ENCODE results near the gene IL15RA. TPM values are rescaled to one million over a fixed set of nuclear protein-coding genes. Genes with fewer than 3 reads are reported as not detected.

Gene IL15RA
- total RNA-seq, 1 donor from 2014 or later: 23.1 TPM

DNA sequence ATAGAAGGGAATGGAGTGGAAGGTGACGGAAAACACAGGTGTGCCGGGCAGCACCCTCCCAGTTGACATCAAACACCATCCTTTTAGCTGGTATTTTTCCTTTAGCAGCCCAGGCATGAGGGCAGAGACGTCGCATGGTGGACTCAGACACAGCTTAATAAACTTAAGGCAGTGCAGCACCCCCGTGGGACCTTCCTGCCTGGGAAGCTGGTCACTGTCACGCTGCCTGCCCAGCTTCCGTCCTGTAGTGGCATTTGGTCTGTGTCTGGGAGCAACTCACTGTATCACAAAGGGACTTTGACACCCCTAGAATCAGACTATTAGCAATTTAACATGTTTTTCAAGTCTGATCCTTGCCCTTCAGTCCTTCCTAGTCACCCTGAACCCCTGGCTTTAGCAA is 35.8 kb downstream of the IL15RA start:
- Histone ChIP-seq H3K27me3 (ENCODE audit: control insufficient read depth, insufficient read depth, low read length) (no peaks in the 10 kb centered on the region), H3K36me3 (ENCODE audit: control insufficient read depth, insufficient read depth, low read length) (no peaks in the 10 kb centered on the region), H3K4me3 (ENCODE audit: low read depth, low read length) (no peak overlapping the region)
- TF ChIP-seq, protein P1, sequence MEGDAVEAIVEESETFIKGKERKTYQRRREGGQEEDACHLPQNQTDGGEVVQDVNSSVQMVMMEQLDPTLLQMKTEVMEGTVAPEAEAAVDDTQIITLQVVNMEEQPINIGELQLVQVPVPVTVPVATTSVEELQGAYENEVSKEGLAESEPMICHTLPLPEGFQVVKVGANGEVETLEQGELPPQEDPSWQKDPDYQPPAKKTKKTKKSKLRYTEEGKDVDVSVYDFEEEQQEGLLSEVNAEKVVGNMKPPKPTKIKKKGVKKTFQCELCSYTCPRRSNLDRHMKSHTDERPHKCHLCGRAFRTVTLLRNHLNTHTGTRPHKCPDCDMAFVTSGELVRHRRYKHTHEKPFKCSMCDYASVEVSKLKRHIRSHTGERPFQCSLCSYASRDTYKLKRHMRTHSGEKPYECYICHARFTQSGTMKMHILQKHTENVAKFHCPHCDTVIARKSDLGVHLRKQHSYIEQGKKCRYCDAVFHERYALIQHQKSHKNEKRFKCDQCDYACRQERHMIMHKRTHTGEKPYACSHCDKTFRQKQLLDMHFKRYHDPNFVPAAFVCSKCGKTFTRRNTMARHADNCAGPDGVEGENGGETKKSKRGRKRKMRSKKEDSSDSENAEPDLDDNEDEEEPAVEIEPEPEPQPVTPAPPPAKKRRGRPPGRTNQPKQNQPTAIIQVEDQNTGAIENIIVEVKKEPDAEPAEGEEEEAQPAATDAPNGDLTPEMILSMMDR (IDR thresholded peaks at IDR 0.05; ENCODE audit: insufficient read depth, low read length, poor library complexity, severe bottlenecking): no peak
- DNase-seq (ENCODE audit: low read depth): no peak

DNA sequence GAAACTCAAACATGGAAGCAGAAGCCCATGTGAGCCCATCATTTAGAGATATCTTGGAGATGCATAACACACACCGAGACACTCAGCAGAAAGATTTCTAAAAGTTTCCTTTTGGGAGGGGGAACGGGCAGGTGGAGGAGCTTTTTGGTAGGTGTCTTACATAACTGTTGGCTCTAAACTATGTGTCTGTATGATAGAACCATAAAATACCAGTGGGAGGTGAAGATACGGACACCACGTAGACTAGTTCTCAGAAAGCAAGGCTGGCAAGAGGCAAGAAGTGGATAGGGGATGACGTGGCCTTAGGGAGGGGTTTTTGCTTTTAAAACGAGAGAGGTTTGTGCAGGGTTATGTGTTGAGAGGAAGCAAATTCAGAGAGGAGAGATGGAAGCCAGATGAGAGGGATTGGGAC is 36.5 kb downstream of the IL15RA start:
- no peaks in the 10 kb centered on the region for H3K27me3 ChIP-seq (ENCODE audit: control insufficient read depth, insufficient read depth, low read length)
- H3K36me3 ChIP-seq (ENCODE audit: control insufficient read depth, insufficient read depth, low read length): peaks cover 1% of the 10 kb centered on the region
- H3K4me3 ChIP-seq (ENCODE audit: low read depth, low read length): no peak overlapping the region
- DNase-seq (ENCODE audit: low read depth): no peak
- TF ChIP-seq, protein P1 (IDR thresholded peaks at IDR 0.05; ENCODE audit: insufficient read depth, low read length, poor library complexity, severe bottlenecking): no peak

DNA sequence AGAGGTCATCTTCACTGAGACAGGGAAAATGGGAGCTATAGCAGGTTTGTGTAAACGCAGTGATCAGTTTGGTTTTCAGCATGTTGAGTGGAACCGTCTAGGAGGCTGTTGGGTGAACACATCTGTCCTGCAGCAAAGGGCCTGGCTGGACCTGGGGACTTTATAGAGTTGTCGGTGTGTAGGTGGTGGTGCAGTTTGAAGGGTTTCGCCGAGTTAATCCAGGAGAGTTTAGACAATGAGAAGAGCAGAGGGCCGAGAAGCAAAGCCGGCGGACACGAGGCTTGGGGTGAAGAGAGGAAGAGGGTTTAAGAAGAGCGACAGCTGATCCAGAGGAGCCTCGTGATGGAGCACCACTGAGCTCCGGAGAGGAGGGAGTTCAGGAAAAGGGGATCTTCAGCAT is 39.1 kb downstream of the IL15RA start:
- Histone ChIP-seq H3K36me3 (ENCODE audit: control insufficient read depth, insufficient read depth, low read length) (peaks cover 1% of the 10 kb centered on the region), H3K27me3 (ENCODE audit: control insufficient read depth, insufficient read depth, low read length) (no peaks in the 10 kb centered on the region), H3K4me3 (ENCODE audit: low read depth, low read length) (no peak overlapping the region)
- TF ChIP-seq, protein P1 (IDR thresholded peaks at IDR 0.05; ENCODE audit: insufficient read depth, low read length, poor library complexity, severe bottlenecking): no peak
- no peak for DNase-seq (ENCODE audit: low read depth)

DNA sequence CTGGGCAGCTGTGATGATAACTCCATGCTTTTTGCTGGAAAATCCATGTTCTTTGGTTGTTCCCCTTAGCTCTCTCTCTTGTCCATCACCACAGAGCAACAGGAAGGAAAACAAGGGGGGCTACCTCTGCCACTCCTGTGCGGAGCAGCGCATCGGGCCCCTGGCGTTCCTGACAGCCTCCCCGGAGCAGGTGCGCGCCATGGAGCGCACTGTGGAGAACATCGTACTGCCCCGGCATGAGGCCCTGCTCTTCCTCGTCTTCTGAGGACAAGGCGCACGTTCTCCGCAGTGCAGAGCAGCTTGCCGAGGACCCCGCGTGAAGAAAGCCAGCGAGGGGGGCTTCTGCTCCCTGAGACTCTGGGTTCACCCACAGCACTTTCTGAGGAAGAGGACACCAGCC is 40.3 kb downstream of the IL15RA start:
- no peak for DNase-seq (ENCODE audit: low read depth)
- TF ChIP-seq, protein P1 (IDR thresholded peaks at IDR 0.05; ENCODE audit: insufficient read depth, low read length, poor library complexity, severe bottlenecking): no peak
- Histone ChIP-seq H3K4me3 (ENCODE audit: low read depth, low read length) (no peak overlapping the region), H3K27me3 (ENCODE audit: control insufficient read depth, insufficient read depth, low read length) (no peaks in the 10 kb centered on the region), H3K36me3 (ENCODE audit: control insufficient read depth, insufficient read depth, low read length) (peaks cover 1% of the 10 kb centered on the region)

DNA sequence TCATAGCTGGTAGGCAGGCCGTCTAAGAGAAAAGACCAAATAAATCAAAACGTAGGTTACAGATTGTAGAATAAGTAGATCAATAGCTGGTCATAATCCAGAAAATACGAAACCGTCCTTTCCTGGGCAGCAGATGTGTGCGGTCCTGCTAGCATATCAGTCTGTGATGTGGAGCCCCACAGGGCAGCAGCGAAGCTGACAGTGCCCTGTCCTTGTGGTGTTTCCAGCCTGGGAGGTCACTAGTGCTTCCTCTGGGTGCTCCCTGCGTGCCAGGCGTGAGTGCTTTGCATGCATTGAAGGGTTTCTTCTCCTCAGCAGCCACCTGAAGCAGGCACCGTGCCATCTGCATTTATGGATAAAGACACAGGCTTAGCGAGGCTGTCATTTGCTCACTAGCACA is 41.7 kb downstream of the IL15RA start:
- peaks cover 1% of the 10 kb centered on the region for H3K36me3 ChIP-seq (ENCODE audit: control insufficient read depth, insufficient read depth, low read length)
- TF ChIP-seq, protein P1 (IDR thresholded peaks at IDR 0.05; ENCODE audit: insufficient read depth, low read length, poor library complexity, severe bottlenecking): no peak
- no peak overlapping the region for H3K4me3 ChIP-seq (ENCODE audit: low read depth, low read length)
- DNase-seq (ENCODE audit: low read depth): no peak
- H3K27me3 ChIP-seq (ENCODE audit: control insufficient read depth, insufficient read depth, low read length): no peaks in the 10 kb centered on the region

DNA sequence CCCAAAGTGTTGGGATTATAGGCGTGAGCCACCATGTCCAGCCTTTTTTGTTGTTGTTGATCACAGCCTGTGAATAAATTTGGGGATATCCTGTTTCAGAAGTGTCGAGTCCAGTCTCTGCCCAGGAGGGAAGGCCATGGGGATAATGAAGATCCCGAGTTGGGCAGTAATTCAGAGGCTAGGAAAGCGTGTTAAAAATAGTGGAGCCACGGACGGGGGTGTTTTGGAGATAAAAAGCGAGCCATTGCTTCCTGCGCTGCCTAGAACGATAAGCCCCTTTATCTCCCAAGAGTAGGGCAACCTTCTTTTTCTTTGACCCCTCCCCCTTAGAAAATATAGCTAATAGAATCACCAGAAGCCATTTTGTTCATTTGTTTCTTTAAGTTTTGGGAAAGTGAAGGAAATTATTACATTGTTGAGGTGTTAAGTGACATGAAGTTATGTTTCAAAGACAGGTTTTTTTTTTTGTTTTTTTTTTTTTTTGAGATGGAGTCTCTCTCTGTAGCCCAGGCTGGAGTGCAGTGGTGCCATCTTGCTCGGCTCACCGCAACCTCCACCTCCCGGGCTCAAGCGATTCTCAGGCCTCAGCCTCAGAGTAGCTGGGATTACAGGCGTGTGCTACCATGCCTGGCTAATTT is 43.3 kb downstream of the IL15RA start:
- Histone ChIP-seq H3K27me3 (ENCODE audit: control insufficient read depth, insufficient read depth, low read length) (no peaks in the 10 kb centered on the region), H3K4me3 (ENCODE audit: low read depth, low read length) (no peak overlapping the region), H3K36me3 (ENCODE audit: control insufficient read depth, insufficient read depth, low read length) (peaks cover 1% of the 10 kb centered on the region)
- TF ChIP-seq, protein P1 (IDR thresholded peaks at IDR 0.05; ENCODE audit: insufficient read depth, low read length, poor library complexity, severe bottlenecking): no peak
- DNase-seq (ENCODE audit: low read depth): no peak
